K562 (cell line): ENCODE results near the gene TIGAR. TPM values are rescaled to one million over a fixed set of nuclear protein-coding genes. Genes with fewer than 3 reads are reported as not detected.

ENCODE experiments used
- ATAC-seq: fragments of 200-7000 bp; cut with Tn5 transposase; 3 replicates; pipeline ENCODE4 v1.9.1; 2020; ENCODE audit warnings: moderate library complexity
- BruUV-seq: library from RNA; stranded (reverse); fragments of 400-500 nt; replicated peaks from 2 replicates; lab custom pipeline; 2021; lab: Mats Ljungman, UMichigan
- CTCF ChIA-PET: fragments of 300-600 bp; formaldehyde crosslinking; extraction: SDS; loops from one replicate; lab custom pipeline; 2021; ENCODE audit warnings: low intra/inter-chr PET ratio; lab: Yijun Ruan, JAX
- POLR2A ChIA-PET: fragments of 300-600, 350-650 bp; sonication (Branson Sonifier 250); formaldehyde crosslinking; extraction: SDS; loops from one replicate; lab custom pipeline; 2021; ENCODE audit warnings: antibody characterized with exemption, inconsistent platforms; lab: Yijun Ruan, JAX
- DNase-seq, 4 experiments: peaks; one replicate each; pipeline versions ENCODE4 v3.0.0 to v3.0.0-alpha.2; 2011 to 2018; ENCODE audit warnings: low spot score in 3 of 4, mixed read lengths in 3 of 4; ENCODE audit errors: extremely low read depth in 1 of 4
- FAIRE-seq: peaks from 2 replicates; lab custom pipeline; 2011; peaks lifted over from hg19 to GRCh38; lab: Jason Lieb, UNC
- H2AFZ ChIP-seq: 2 replicates; pipeline ENCODE4 v1.6.0; 2011; ENCODE audit warnings: low read depth, low read length, control low read depth, inconsistent platforms
- H3K27ac ChIP-seq: fragments of 200-600 bp; 3 replicates; pipeline ENCODE4 v1.8.0; 2011; ENCODE audit warnings: low read depth, mild to moderate bottlenecking, control low read depth, inconsistent platforms, low read length, moderate library complexity, mixed read lengths; ENCODE audit errors: extremely low read depth
- H3K27me3 ChIP-seq, 2 experiments: fragments of 300-600 bp in 1 of 2; 2 replicates in 1 of 2; 3 replicates in 1 of 2; pipeline versions ENCODE4 v1.6.0 to v1.8.0; 2011; ENCODE audit warnings: inconsistent platforms in 2 of 2, low read length in 2 of 2, mild to moderate bottlenecking in 1 of 2, mixed read lengths in 1 of 2, moderate library complexity in 1 of 2; ENCODE audit not compliant: control insufficient read depth in 2 of 2, insufficient read depth in 2 of 2
- H3K36me3 ChIP-seq: fragments of 300-600 bp; 3 replicates; pipeline ENCODE4 v1.8.0; 2011; ENCODE audit warnings: mild to moderate bottlenecking, low read length, inconsistent platforms; ENCODE audit not compliant: control insufficient read depth, insufficient read depth
- H3K4me1 ChIP-seq, 2 experiments: fragments of 200-600 bp in 1 of 2; replicated peaks in 1 of 2; 2 replicates in 1 of 2; 3 replicates in 1 of 2; pipeline versions ENCODE4 v1.5.1 to v1.8.0; 2011; ENCODE audit warnings: inconsistent platforms in 2 of 2, low read length in 2 of 2, mild to moderate bottlenecking in 1 of 2, mixed read lengths in 1 of 2, moderate library complexity in 1 of 2; ENCODE audit not compliant: control insufficient read depth in 2 of 2, insufficient read depth in 2 of 2
- H3K4me2 ChIP-seq: 2 replicates; pipeline ENCODE4 v1.6.1; 2011; ENCODE audit warnings: low read length, control low read depth, inconsistent platforms, mixed read lengths; ENCODE audit not compliant: insufficient read depth
- H3K4me3 ChIP-seq: fragments of 200-600 bp; sonication (generic), shearing (Covaris generic); 2 replicates; pipeline ENCODE4 v1.5.1; 2016; ENCODE audit warnings: control low read depth, inconsistent platforms
- H3K79me2 ChIP-seq: fragments of 200-600 bp; 3 replicates; pipeline ENCODE4 v1.8.0; 2011; ENCODE audit warnings: low read length, inconsistent platforms; ENCODE audit not compliant: control insufficient read depth, insufficient read depth
- H3K9ac ChIP-seq, 2 experiments: 2 replicates each; pipeline versions ENCODE4 v1.6.0 to v1.6.1; 2011; ENCODE audit warnings: low read depth in 2 of 2, low read length in 2 of 2, control low read depth in 1 of 2, inconsistent platforms in 1 of 2, mild to moderate bottlenecking in 1 of 2, mixed read lengths in 1 of 2; ENCODE audit not compliant: insufficient read depth in 1 of 2
- H3K9me1 ChIP-seq: one replicate; pipeline ENCODE4 v1.6.0; 2011; ENCODE audit warnings: inconsistent platforms, mild to moderate bottlenecking, low read length, moderate library complexity; ENCODE audit not compliant: control insufficient read depth, insufficient read depth
- H3K9me3 ChIP-seq: replicated peaks from 2 replicates; pipeline ENCODE4 v1.5.1; 2011; ENCODE audit warnings: low read depth, low read length, inconsistent platforms; ENCODE audit not compliant: control insufficient read depth, insufficient read depth
- H4K20me1 ChIP-seq: replicated peaks from 2 replicates; pipeline ENCODE4 v1.6.1; 2011; ENCODE audit warnings: low read length, inconsistent platforms, mixed read lengths; ENCODE audit not compliant: control insufficient read depth, insufficient read depth
- ARID1B ChIP-seq: fragments of 450-650 bp; IDR thresholded peaks from 2 replicates; pipeline ENCODE4 v1.6.1; 2016; ENCODE audit warnings: antibody characterized with exemption, mild to moderate bottlenecking, inconsistent platforms
- BMI1 ChIP-seq: fragments of 150-350 bp; IDR thresholded peaks from 2 replicates; pipeline ENCODE4 v1.6.1; 2014; ENCODE audit warnings: low read length
- GTF3C2 ChIP-seq: IDR thresholded peaks from 3 replicates; pipeline ENCODE4 v1.6.1; 2011; ENCODE audit warnings: borderline replicate concordance, mild to moderate bottlenecking, moderate library complexity; ENCODE audit not compliant: insufficient read length; ENCODE audit errors: extremely low read depth
- KDM2B ChIP-seq: fragments of 250-450 bp; sonication (Bioruptor Pico); IDR thresholded peaks from 2 replicates; pipeline ENCODE4 v1.8.0; 2021; ENCODE audit warnings: mild to moderate bottlenecking, moderate library complexity
- MEF2A ChIP-seq: IDR thresholded peaks from 2 replicates; pipeline ENCODE4 v1.6.1; 2011; ENCODE audit warnings: low read depth, mild to moderate bottlenecking, low read length, moderate library complexity; ENCODE audit not compliant: control insufficient read depth
- NFRKB ChIP-seq: fragments of 450-650 bp; IDR thresholded peaks from 2 replicates; pipeline ENCODE4 v1.6.1; 2016; ENCODE audit warnings: low read depth
- OTX1 ChIP-seq: fragments of 450-650 bp; formaldehyde crosslinking; IDR thresholded peaks from 2 replicates; pipeline ENCODE4 v1.4.0; 2022; ENCODE audit warnings: mild to moderate bottlenecking
- POLR2A ChIP-seq: fragments of 450-650 bp; conservative IDR thresholded peaks from 2 replicates; pipeline ENCODE4 v1.6.1; 2016
- RBM14 ChIP-seq: fragments of 200-400 bp; formaldehyde crosslinking; IDR thresholded peaks from 2 replicates; pipeline ENCODE4 v1.6.1; 2018; ENCODE audit warnings: low read depth, mild to moderate bottlenecking, low read length, moderate library complexity, borderline replicate concordance; ENCODE audit not compliant: insufficient read depth
- SMARCA4 ChIP-seq: fragments of 450-650 bp; IDR thresholded peaks from 2 replicates; pipeline ENCODE4 v1.6.1; 2016
- TEAD2 ChIP-seq: fragments of 450-650 bp; IDR thresholded peaks from 2 replicates; pipeline ENCODE4 v1.6.1; 2016; ENCODE audit warnings: missing genetic modification characterization, control low read depth, missing compliant biosample characterization
- ZEB2 ChIP-seq: fragments of 450-650 bp; IDR thresholded peaks from 2 replicates; pipeline ENCODE4 v1.6.1; 2016
- ZNF224 ChIP-seq: sonication (generic); formaldehyde crosslinking; IDR thresholded peaks from 2 replicates; pipeline ENCODE4 v1.8.0; 2022; ENCODE audit warnings: mild to moderate bottlenecking, missing genetic modification reagents
- ZNF354B ChIP-seq: fragments of 250-450 bp; sonication (Bioruptor Pico); IDR thresholded peaks from 2 replicates; pipeline ENCODE4 v1.4.0; 2020
- WGBS: fragments of 100-300 bp; shearing (Covaris generic); methylation state at CpG from one replicate; pipeline ENCODE4 v1.1.6; 2016; ENCODE audit warnings: low coverage, mixed read lengths; ENCODE audit not compliant: insufficient coverage; ENCODE audit errors: missing lambda C conversion rate; 5-methylcytosine and 5-hydroxymethylcytosine counted together
- in situ Hi-C: fragments of 300-500 bp; cut with MboI; formaldehyde crosslinking; loops from 4 replicates; pipeline ENCODE4 v1.15.0; 2018; ENCODE audit warnings: inconsistent platforms, mixed read lengths
- intact Hi-C: fragments of 100-400 bp; cut with micrococcal nuclease; formaldehyde crosslinking; loops from 2 replicates; pipeline ENCODE4 v1.14.2; 2022
- polyA plus RNA-seq, 8 experiments: library from polyadenylated mRNA; depleted of rRNA in 4 of 8; stranded (reverse) in 5 of 8; unstranded in 3 of 8; fragments of >200 nt; fragmentation: Nextera tagmentation in 2 of 8; fragmentation: Illumina TruSeq in 1 of 8; extraction: Ambion mirVana in 2 of 8; extraction: Trizol in 1 of 8; gene quantifications; 2 replicates each; pipeline versions ENCODE4 v1.2.1 to v1.2.3, GENCODE V29; 2011 to 2014; ENCODE audit warnings: inconsistent platforms in 1 of 8, missing spikeins in 1 of 8
- total RNA-seq, 7 experiments: library from RNA; depleted of rRNA in 6 of 7; stranded (reverse); fragments of >200 nt in 6 of 7; fragmentation: Illumina TruSeq in 2 of 7; extraction: Trizol in 2 of 7; gene quantifications; 2 replicates each; pipeline versions ENCODE4 v1.2.1 to v1.2.3, GENCODE V29; 2011 to 2021; ENCODE audit warnings: low replicate concordance in 1 of 7
- TF ChIP-seq, protein P1 (sequence below): sonication (generic); formaldehyde crosslinking; IDR thresholded peaks from 2 replicates; pipeline ENCODE4 v1.8.0; 2022; ENCODE audit warnings: mild to moderate bottlenecking, missing genetic modification reagents
- TF ChIP-seq, protein P2 (sequence below): fragments of 250-450 bp; sonication (Bioruptor Pico); IDR thresholded peaks from 2 replicates; pipeline ENCODE4 v1.9.0; 2021; ENCODE audit warnings: mild to moderate bottlenecking

The TIGAR gene
- total and polyA plus RNA-seq, 9 of the 15 experiments (the other 6 are each of a cell fraction or from before 2014, with no cell fraction given): 0.11 to 1.0 (median 0.53) TPM; not detected in 2

DNA sequence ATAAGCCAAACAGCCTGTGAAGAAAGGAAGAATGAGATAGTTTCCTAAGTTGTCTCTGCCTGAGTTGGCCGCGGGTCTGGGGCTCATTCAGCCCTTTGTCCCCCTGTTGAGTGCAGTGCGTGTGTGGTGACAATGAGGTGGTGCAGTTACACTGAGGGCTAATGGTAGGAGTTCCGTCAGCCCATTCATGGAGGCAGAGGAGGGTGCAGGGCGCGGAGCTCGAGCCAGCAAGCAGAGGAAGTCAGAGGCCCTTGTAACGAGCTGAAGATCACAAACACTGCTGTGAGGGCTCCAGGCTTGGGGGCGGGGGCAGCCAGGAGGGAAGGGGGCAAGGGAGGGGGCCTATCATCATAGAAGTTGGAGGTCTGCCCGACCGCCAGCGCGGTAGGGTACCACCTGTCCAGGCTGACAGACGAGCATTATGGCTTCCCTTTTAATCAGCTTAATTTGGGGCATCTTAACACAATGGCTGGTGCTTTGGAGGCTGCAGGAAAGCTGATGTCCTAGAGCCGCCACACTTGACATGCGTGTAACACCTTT, 27.0 kb upstream of the TIGAR start:
- 78% methylated on average over 4 of the region's 16 CpGs for WGBS
- Histone ChIP-seq H3K9me1 (no peaks in the 10 kb centered on the region), H3K9ac (no peak overlapping the region), H3K4me1 (no peaks in the 10 kb centered on the region), H2AFZ (no peak overlapping the region), H3K36me3 (peaks cover 93% of the 10 kb centered on the region), H3K4me3 (no peak overlapping the region), H3K27ac (no peak overlapping the region), H3K9me3 (no peaks in the 10 kb centered on the region), H3K27me3 (no peaks in the 10 kb centered on the region), H4K20me1 (peaks cover 3% of the 10 kb centered on the region; the same call in 1 of the 2 replicates), H3K4me2 (no peak overlapping the region), H3K79me2 (peaks cover 33% of the 10 kb centered on the region)
- no peak for ATAC-seq
- FAIRE-seq: no peak
- DNase-seq: no peak
- no TSS peak for BruUV-seq
- no peak for TF ChIP-seq SMARCA4
- no peak for TF ChIP-seq OTX1 (CRISPR knock-in tag)
- no peak for TF ChIP-seq RBM14
- TF ChIP-seq MEF2A: no peak
- no peak for TF ChIP-seq ZNF354B (CRISPR knock-in tag)
- TF ChIP-seq, protein P1, sequence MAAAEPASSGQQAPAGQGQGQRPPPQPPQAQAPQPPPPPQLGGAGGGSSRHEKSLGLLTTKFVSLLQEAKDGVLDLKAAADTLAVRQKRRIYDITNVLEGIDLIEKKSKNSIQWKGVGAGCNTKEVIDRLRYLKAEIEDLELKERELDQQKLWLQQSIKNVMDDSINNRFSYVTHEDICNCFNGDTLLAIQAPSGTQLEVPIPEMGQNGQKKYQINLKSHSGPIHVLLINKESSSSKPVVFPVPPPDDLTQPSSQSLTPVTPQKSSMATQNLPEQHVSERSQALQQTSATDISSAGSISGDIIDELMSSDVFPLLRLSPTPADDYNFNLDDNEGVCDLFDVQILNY (CRISPR knock-in tag): no peak
- no peak for TF ChIP-seq ZNF224 (CRISPR knock-in tag)
- TF ChIP-seq TEAD2: no peak
- no peak for TF ChIP-seq NFRKB
- no peak for TF ChIP-seq GTF3C2
- TF ChIP-seq ARID1B: no peak
- TF ChIP-seq ZEB2: no peak
- no peak for TF ChIP-seq BMI1
- TF ChIP-seq, protein P2, sequence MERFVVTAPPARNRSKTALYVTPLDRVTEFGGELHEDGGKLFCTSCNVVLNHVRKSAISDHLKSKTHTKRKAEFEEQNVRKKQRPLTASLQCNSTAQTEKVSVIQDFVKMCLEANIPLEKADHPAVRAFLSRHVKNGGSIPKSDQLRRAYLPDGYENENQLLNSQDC (CRISPR knock-in tag): no peak
- TF ChIP-seq POLR2A: no peak
- TF ChIP-seq KDM2B (CRISPR knock-in tag): no peak
- intact Hi-C loops (no loop called here), in situ Hi-C loops (loop anchor here (25.0 kb wide), 1 partner anchor 407 kb away; no protein-coding TSS in a partner anchor)
- ChIA-PET CTCF (no interaction called here), POLR2A (interaction anchor here (0.7 to 2.1 kb wide), 3 partner anchors 10 to 407 kb away, joined by 3 to 9 read pairs (median 3); no protein-coding TSS in a partner anchor)
